Natural killer cell (primary cell): ENCODE results near the gene AGER. TPM values are rescaled to one million over a fixed set of nuclear protein-coding genes. Genes with fewer than 3 reads are reported as not detected.

ENCODE experiments used
- ATAC-seq, 3 donors: fragments of 150-1000 bp in 2 of 3; fragments of 200-7000 bp in 1 of 3; cut with Tn5 transposase; 1 replicate in 1 of 3; 2 replicates in 2 of 3; pipeline ENCODE4 v1.10.0; 2021; ENCODE audit warnings: mild to moderate bottlenecking in 2 of 3, moderate library complexity in 2 of 3
- DNase-seq, 2 donors: peaks; one replicate each; pipeline versions ENCODE4 v3.0.0 to v3.0.0-alpha.2; 2013 to 2021; ENCODE audit warnings: mixed read lengths in 1 of 2
- H3K27ac ChIP-seq: one replicate; pipeline ENCODE4 v1.5.1; 2013; ENCODE audit warnings: mild to moderate bottlenecking, low read length
- H3K27me3 ChIP-seq: one replicate; pipeline ENCODE4 v1.6.1; 2013; ENCODE audit warnings: low read length; ENCODE audit not compliant: control insufficient read depth, insufficient read depth
- H3K36me3 ChIP-seq: one replicate; pipeline ENCODE4 v1.6.1; 2013; ENCODE audit warnings: low read length; ENCODE audit not compliant: control insufficient read depth, insufficient read depth
- H3K4me1 ChIP-seq: one replicate; pipeline ENCODE4 v1.6.1; 2013; ENCODE audit warnings: low read length; ENCODE audit not compliant: control insufficient read depth, insufficient read depth
- H3K4me3 ChIP-seq: one replicate; pipeline ENCODE4 v1.5.1; 2013; ENCODE audit warnings: low read length
- H3K9me3 ChIP-seq: one replicate; pipeline ENCODE4 v1.6.1; 2013; ENCODE audit warnings: low read length; ENCODE audit not compliant: control insufficient read depth, insufficient read depth
- H3K27ac Mint-ChIP-seq, 2 donors: one replicate each; pipeline ENCODE4 v1.8.0; 2022; ENCODE audit warnings: mild to moderate bottlenecking in 2 of 2, mixed read lengths in 2 of 2, moderate library complexity in 1 of 2
- H3K27me3 Mint-ChIP-seq, 2 donors: one replicate each; pipeline ENCODE4 v1.8.0; 2022; ENCODE audit warnings: low read depth in 2 of 2, mixed read lengths in 2 of 2
- H3K36me3 Mint-ChIP-seq: one replicate; pipeline ENCODE4 v1.8.0; 2022; ENCODE audit warnings: mixed read lengths
- H3K4me1 Mint-ChIP-seq, 2 donors: one replicate each; pipeline ENCODE4 v1.8.0; 2022; ENCODE audit warnings: mixed read lengths in 2 of 2
- H3K4me3 Mint-ChIP-seq: one replicate; pipeline ENCODE4 v1.8.0; 2022; ENCODE audit warnings: mild to moderate bottlenecking, moderate library complexity, mixed read lengths
- H3K9me3 Mint-ChIP-seq, 2 donors: one replicate each; pipeline ENCODE4 v1.8.0; 2022; ENCODE audit warnings: mixed read lengths in 2 of 2
- WGBS: methylation state at CpG from one replicate; pipeline ENCODE4 v1.1.7; 2013; ENCODE audit warnings: missing lambda C conversion rate; ENCODE audit not compliant: insufficient coverage; 5-methylcytosine and 5-hydroxymethylcytosine counted together
- intact Hi-C: fragments of 100-400 bp; cut with micrococcal nuclease; formaldehyde crosslinking; loops from one replicate; pipeline ENCODE4 v1.14.2; 2022
- total RNA-seq, 4 donors: library from RNA; stranded (reverse); fragments of 120-200 nt in 1 of 4; gene quantifications; one replicate each; pipeline versions ENCODE4 v1.2.3 to v1.2.4, GENCODE V29; 2013 to 2022
- TF ChIP-seq, protein P1 (sequence below): fragments of 200-600 bp; IDR thresholded peaks from one replicate; pipeline ENCODE4 v1.8.0; 2022; ENCODE audit warnings: antibody characterized with exemption

AGER gene
- total RNA-seq, 3 donors from 2014 or later (not counting 1 experiment from before 2014, with no cell fraction given): 19.0 to 25.1 (median 22.9) TPM

DNA sequence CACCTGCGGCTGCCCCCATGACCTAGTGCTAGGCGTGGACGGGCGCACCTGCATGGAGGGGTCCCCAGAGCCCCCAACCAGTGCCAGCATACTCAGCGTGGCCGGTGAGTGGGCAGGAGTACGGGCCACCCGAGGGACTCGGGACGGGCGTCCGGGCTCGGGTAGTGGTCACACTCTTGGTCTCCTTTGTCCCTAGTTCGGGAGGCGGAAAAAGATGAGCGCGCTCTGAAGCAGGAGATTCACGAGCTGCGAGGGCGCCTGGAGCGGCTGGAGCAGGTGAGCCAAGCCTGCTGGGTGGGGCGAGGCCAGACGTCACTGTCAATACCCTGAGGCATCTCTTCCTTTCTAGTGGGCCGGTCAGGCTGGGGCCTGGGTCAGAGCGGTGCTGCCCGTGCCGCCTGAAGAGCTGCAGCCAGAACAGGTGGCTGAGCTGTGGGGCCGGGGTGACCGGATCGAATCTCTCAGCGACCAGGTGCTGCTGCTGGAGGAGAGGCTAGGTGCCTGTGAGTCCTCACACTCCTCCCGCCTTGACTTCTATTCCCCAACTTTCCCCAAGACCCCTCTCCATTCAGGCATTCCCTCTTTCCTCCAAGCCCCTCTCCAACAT, 16.8 kb downstream of the AGER start:
- H3K4me1 ChIP-seq: no peaks in the 10 kb centered on the region
- Mint-ChIP-seq H3K9me3 (no peaks in the 10 kb centered on the region), H3K36me3 (no peaks in the 10 kb centered on the region), H3K27me3 (no peaks in the 10 kb centered on the region), H3K27ac (no peak overlapping the region), H3K4me3 (no peak overlapping the region), H3K4me1 (peaks cover 0 to 4% of the 10 kb centered on the region in 2 donors)
- no peaks in the 10 kb centered on the region for H3K9me3 ChIP-seq
- intact Hi-C loops: no loop called here
- H3K27me3 ChIP-seq: no peaks in the 10 kb centered on the region
- H3K36me3 ChIP-seq: peaks cover 25% of the 10 kb centered on the region
- TF ChIP-seq, protein P1, sequence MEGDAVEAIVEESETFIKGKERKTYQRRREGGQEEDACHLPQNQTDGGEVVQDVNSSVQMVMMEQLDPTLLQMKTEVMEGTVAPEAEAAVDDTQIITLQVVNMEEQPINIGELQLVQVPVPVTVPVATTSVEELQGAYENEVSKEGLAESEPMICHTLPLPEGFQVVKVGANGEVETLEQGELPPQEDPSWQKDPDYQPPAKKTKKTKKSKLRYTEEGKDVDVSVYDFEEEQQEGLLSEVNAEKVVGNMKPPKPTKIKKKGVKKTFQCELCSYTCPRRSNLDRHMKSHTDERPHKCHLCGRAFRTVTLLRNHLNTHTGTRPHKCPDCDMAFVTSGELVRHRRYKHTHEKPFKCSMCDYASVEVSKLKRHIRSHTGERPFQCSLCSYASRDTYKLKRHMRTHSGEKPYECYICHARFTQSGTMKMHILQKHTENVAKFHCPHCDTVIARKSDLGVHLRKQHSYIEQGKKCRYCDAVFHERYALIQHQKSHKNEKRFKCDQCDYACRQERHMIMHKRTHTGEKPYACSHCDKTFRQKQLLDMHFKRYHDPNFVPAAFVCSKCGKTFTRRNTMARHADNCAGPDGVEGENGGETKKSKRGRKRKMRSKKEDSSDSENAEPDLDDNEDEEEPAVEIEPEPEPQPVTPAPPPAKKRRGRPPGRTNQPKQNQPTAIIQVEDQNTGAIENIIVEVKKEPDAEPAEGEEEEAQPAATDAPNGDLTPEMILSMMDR: no peak
- no peak overlapping the region for H3K27ac ChIP-seq
- H3K4me3 ChIP-seq: no peak overlapping the region
- 95% methylated on average over 32 of the region's 32 CpGs for whole genome bisulfite sequencing
- DNase-seq: no peak
- ATAC-seq: no peak

DNA sequence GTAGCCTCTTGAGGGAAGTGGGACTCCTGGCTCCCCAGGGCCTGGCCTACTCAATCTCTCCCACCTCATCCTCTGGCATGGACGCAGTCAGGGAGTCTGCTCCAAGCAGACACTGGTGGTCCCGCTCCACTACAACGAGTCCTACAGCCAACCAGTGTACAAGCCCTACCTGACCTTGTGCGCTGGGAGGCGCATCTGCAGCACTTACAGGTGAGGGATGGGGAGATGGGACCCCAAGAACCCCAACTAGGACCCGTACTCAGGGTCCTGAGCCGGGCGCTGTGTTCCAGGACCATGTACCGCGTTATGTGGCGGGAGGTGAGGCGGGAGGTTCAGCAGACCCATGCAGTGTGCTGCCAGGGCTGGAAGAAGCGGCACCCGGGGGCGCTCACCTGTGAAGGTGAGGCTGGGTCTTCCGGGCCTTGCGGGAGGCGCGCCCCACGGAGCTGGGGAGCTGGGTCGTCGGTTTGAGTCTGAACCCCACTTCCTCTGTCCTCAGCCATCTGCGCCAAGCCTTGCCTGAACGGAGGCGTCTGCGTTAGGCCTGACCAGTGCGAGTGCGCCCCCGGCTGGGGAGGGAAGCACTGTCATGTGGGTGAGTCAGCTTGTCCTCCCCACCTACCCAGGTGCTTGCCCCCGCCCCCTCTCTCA, 17.5 kb downstream of the AGER start:
- WGBS: 95% methylated on average over 30 of the region's 30 CpGs
- H3K36me3 ChIP-seq: peaks cover 25% of the 10 kb centered on the region
- no peak overlapping the region for H3K4me3 ChIP-seq
- H3K27me3 ChIP-seq: no peaks in the 10 kb centered on the region
- no peaks in the 10 kb centered on the region for H3K9me3 ChIP-seq
- peaks cover 0 to 4% of the 10 kb centered on the region in 2 donors for H3K4me1 Mint-ChIP-seq
- no peaks in the 10 kb centered on the region for H3K27me3 Mint-ChIP-seq
- no peak overlapping the region for H3K27ac ChIP-seq
- ATAC-seq (no peak), DNase-seq (no peak)
- intact Hi-C loops: no loop called here
- no peaks in the 10 kb centered on the region for H3K9me3 Mint-ChIP-seq
- TF ChIP-seq, protein P1: no peak
- no peak overlapping the region for H3K4me3 Mint-ChIP-seq
- H3K36me3 Mint-ChIP-seq: no peaks in the 10 kb centered on the region
- no peaks in the 10 kb centered on the region for H3K4me1 ChIP-seq
- H3K27ac Mint-ChIP-seq: no peak overlapping the region

DNA sequence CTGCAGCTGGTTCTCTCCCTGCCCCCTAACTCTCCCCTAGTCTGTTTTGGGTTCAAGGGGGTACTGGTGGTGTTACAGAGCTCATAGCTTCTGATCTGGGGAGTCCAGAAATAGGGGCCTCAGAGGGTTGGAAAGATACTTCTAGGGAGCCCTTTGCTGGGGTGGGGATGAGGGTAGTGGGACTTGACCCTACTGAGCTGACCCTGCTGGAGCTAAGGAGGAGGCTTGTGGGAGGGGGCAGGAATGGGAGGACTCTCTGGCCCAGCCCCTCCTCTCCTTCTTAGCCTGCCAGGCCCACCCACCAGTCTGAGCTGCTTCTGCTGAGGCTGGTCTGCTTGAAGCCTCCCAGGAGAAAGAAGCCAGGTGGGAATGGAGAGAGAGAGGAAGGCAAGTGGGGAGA, 19.8 kb downstream of the AGER start, which contains the start of gene EGFL8:
Gene EGFL8, plus strand, starts transcription at position 301 of the 400 bp plus-strand sequence. CDS start 1,571 bp downstream, outside the sequence.
- Mint-ChIP-seq H3K4me3 (no peak within 1 kb of the TSS), H3K27me3 (no peaks in the 10 kb centered on the region), H3K9me3 (no peaks in the 10 kb centered on the region), H3K4me1 (no peaks in the 10 kb centered on the region), H3K27ac (no peak within 1 kb of the TSS), H3K36me3 (no peaks in the 10 kb centered on the region)
- intact Hi-C loops: no loop called here
- ATAC-seq: no peak
- no peaks in the 10 kb centered on the region for H3K9me3 ChIP-seq
- H3K4me3 ChIP-seq: no peak within 1 kb of the TSS
- no peaks in the 10 kb centered on the region for H3K4me1 ChIP-seq
- TF ChIP-seq, protein P1: no peak
- H3K36me3 ChIP-seq: peaks cover 7% of the 10 kb centered on the region
- no peak within 1 kb of the TSS for H3K27ac ChIP-seq
- H3K27me3 ChIP-seq: no peaks in the 10 kb centered on the region
- DNase-seq: no peak
